ENCODE results near the gene CEP164. TPM values are rescaled to one million over a fixed set of nuclear protein-coding genes. Genes with fewer than 3 reads are reported as not detected.

Gene CEP164
- total RNA-seq: 10 to 100 TPM; 36.0 to 44.2 TPM

GRCh38 chr11:117327567-117328374 lies at the start of gene CEP164:
Gene CEP164 (plus strand): TSS chr11:117327854. CDS start chr11:117338587, 10,733 bp downstream.
- no peaks in the 10 kb centered on the region for H3K9me3 Mint-ChIP-seq
- ChIA-PET POLR2A (interaction anchor here (1.1 kb wide), 1 partner anchor 111 kb away, joined by 5 read pairs; no protein-coding TSS in a partner anchor), CTCF (interaction anchor here (0.9 to 1.6 kb wide), 6 partner anchors 13 to 194 kb away, joined by 3 to 5 read pairs (median 4); no protein-coding TSS in a partner anchor)
- H3K27me3 Mint-ChIP-seq: peaks cover 5% of the 10 kb centered on the region
- H3K4me1 Mint-ChIP-seq: peaks cover 14% of the 10 kb centered on the region
- peak within 1 kb of the TSS; percentile 53 for H3K4me3 Mint-ChIP-seq
- peak; percentile 97 for DNase-seq
- H3K36me3 Mint-ChIP-seq (ENCODE audit: low read depth): no peaks in the 10 kb centered on the region
- peak within 1 kb of the TSS; percentile 73 for H3K27ac Mint-ChIP-seq

DNA sequence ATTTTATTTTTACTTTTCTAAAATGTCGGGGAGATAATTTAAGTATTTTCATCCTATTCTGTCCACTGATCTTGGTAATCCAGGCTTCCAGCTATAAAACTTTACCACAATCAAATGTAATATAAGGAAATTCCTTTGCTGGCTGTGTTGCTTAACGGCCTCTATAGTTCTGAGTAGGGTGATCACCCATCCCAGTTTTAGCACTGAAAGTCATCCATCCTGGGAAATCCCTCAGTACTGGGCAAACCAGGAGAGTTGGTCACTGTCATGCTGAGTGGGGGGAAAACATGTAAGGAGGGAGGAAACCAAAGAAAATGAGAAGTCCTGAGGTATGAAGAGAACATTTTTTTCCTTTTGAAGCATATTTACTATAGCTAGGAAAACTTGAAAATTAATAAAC lies 49.3 kb upstream of the CEP164 start:
- no peak for DNase-seq
- H3K9me3 Mint-ChIP-seq: peaks cover 4% of the 10 kb centered on the region
- CTCF ChIA-PET: no interaction called here
- POLR2A ChIA-PET: no interaction called here
- H3K27me3 Mint-ChIP-seq: no peaks in the 10 kb centered on the region
- peaks cover 32% of the 10 kb centered on the region for H3K36me3 Mint-ChIP-seq (ENCODE audit: low read depth)
- H3K27ac Mint-ChIP-seq: no peak overlapping the region
- no peak overlapping the region for H3K4me3 Mint-ChIP-seq
- peaks cover 33% of the 10 kb centered on the region for H3K4me1 Mint-ChIP-seq

DNA sequence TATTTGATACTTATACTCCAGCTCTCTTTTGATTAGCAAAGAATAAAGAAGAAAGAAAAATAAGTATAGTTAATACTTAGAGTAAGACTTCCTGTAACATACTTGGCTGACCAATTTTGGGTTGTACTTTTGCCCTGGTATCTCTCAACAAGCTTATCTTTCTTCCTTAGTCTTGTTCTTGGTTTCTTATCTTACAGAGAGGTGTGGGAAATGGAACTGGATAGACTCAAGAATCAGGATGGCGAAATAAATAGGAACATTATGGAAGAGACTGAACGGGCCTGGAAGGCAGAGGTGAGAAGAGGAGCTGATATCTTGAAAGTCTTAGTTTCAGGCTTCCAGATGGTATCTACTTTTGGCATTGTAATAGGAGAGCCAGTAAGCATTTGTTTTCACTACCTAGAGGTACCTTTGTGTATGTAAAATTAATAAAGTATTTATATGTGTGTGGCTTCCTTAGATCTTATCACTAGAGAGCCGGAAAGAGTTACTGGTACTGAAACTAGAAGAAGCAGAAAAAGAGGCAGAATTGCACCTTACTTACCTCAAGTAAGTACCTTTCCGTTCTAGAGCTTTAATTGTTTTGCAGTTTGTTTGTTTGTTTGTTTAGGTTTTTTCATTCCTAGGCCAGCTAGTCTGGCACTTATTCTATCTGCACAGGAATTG lies 47.8 kb upstream of the CEP164 start:
- no peaks in the 10 kb centered on the region for H3K9me3 Mint-ChIP-seq
- no peaks in the 10 kb centered on the region for H3K27me3 Mint-ChIP-seq
- peak overlapping the region; percentile 89 for H3K27ac Mint-ChIP-seq
- H3K36me3 Mint-ChIP-seq (ENCODE audit: low read depth): peaks cover 27% of the 10 kb centered on the region
- ChIA-PET CTCF (no interaction called here), POLR2A (no interaction called here)
- no peak for DNase-seq
- peaks cover 32% of the 10 kb centered on the region for H3K4me1 Mint-ChIP-seq
- peak overlapping the region; percentile 50 for H3K4me3 Mint-ChIP-seq

DNA sequence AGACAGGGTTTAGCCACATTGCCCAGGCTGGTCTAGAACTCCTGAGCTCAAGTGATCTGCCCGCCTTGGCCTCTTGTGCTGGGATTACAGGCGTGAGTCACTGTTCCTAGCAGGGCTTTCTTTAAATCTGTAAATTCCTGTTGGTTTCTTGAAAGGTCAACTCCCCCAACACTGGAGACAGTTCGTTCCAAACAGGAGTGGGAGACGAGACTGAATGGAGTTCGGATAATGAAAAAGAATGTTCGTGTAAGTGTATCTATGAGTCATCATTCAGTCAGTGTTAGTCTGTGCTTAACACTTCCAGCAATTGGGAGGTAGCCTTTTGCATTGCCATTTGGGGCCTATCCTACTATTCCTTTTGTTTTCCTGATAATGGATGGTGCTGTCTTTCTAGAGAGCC lies 46.5 kb upstream of the CEP164 start:
- ChIA-PET POLR2A (no interaction called here), CTCF (no interaction called here)
- no peak overlapping the region for H3K27ac Mint-ChIP-seq
- H3K9me3 Mint-ChIP-seq: no peaks in the 10 kb centered on the region
- peaks cover 30% of the 10 kb centered on the region for H3K36me3 Mint-ChIP-seq (ENCODE audit: low read depth)
- no peak for DNase-seq
- no peaks in the 10 kb centered on the region for H3K27me3 Mint-ChIP-seq
- no peak overlapping the region for H3K4me3 Mint-ChIP-seq
- peaks cover 21% of the 10 kb centered on the region for H3K4me1 Mint-ChIP-seq

DNA sequence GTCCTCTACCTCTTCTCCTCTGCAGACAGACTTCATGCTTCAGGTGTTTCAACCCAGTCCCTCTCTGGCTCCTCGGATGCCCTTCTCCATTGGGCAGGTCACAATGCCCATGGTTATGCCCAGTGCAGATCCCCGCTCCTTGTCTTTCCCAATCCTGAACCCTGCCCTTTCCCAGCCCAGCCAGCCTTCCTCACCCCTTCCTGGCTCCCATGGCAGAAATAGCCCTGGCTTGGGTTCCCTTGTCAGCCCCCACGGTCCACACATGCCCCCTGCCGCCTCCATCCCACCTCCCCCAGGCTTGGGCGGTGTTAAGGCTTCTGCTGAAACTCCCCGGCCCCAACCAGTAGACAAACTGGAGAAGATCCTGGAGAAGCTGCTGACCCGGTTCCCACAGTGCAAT lies 45.8 kb upstream of the CEP164 start:
- Mint-ChIP-seq H3K4me1 (peaks cover 21% of the 10 kb centered on the region), H3K36me3 (ENCODE audit: low read depth) (peaks cover 34% of the 10 kb centered on the region), H3K9me3 (no peaks in the 10 kb centered on the region), H3K27ac (peak overlapping the region; percentile 19), H3K4me3 (no peak overlapping the region), H3K27me3 (no peaks in the 10 kb centered on the region)
- POLR2A ChIA-PET: no interaction called here
- CTCF ChIA-PET: no interaction called here
- no peak for DNase-seq

- Mint-ChIP-seq H3K27ac (no peak overlapping the region), H3K36me3 (ENCODE audit: low read depth) (peaks cover 34% of the 10 kb centered on the region), H3K4me1 (peaks cover 21% of the 10 kb centered on the region), H3K27me3 (no peaks in the 10 kb centered on the region), H3K4me3 (no peak overlapping the region), H3K9me3 (no peaks in the 10 kb centered on the region)
- CTCF ChIA-PET: interaction anchor here (0.6 to 0.7 kb wide), 3 partner anchors 12 to 680 kb away, joined by 3 read pairs; no protein-coding TSS in a partner anchor
- no peak for DNase-seq
- POLR2A ChIA-PET: no interaction called here
Measured at GRCh38 chr11:117282956-117283355, 44.7 kb upstream of the CEP164 start.

GRCh38 chr11:117284053-117284452 lies 43.6 kb upstream of the CEP164 start:
- no peak for DNase-seq
- H3K9me3 Mint-ChIP-seq: no peaks in the 10 kb centered on the region
- H3K27me3 Mint-ChIP-seq: no peaks in the 10 kb centered on the region
- no peak overlapping the region for H3K27ac Mint-ChIP-seq
- POLR2A ChIA-PET: no interaction called here
- CTCF ChIA-PET: no interaction called here
- no peak overlapping the region for H3K4me3 Mint-ChIP-seq
- peaks cover 17% of the 10 kb centered on the region for H3K4me1 Mint-ChIP-seq
- peaks cover 34% of the 10 kb centered on the region for H3K36me3 Mint-ChIP-seq (ENCODE audit: low read depth)

DNA sequence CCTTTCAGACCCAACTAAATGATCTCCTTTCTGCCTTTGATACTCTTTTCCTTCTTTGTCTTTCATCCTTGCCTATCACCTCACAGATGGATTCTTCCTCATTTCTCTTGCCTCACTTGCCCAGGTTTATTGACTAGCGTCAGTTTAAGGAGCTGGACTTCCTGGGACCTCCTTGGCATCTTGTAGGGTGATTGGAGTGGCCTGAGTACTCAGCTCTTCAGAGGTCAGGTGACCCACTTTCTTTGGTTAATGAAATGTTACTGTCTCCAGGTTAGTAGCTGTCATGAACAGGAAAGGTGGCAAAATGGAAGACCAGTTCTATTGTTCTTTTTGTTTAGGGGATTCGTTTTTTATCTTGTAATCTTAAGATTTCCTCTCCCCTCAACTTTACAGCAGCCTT lies 41.1 kb upstream of the CEP164 start:
- H3K36me3 Mint-ChIP-seq (ENCODE audit: low read depth): peaks cover 33% of the 10 kb centered on the region
- CTCF ChIA-PET: interaction anchor here (1.1 kb wide), 1 partner anchor 14 kb away, joined by 5 read pairs; no protein-coding TSS in a partner anchor

DNA sequence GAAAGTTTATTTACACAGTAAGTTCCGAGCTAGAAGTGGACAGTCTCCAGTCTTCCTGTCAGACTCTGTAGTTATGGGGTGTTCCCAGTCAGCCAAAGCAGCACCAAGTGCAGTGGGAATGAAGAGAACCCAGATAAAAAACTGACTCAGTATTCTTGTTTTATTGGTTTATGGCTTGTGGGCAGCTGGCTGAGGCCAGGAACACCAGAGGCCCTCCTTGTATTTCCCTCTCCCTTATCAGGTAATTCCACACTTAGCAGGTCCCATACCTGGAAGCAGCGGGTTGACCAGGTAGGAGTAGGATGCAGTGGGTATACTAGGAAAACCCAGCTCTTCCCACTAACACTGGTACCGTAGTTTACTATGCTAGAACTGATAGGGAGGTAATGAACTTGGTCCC lies 40.0 kb upstream of the CEP164 start:
- DNase-seq: no peak
- no peak overlapping the region for H3K4me3 Mint-ChIP-seq
- no peaks in the 10 kb centered on the region for H3K9me3 Mint-ChIP-seq
- no peaks in the 10 kb centered on the region for H3K4me1 Mint-ChIP-seq
- no peak overlapping the region for H3K27ac Mint-ChIP-seq
- CTCF ChIA-PET: interaction anchor here (0.6 kb wide), 1 partner anchor 1325 kb away, joined by 3 read pairs; no protein-coding TSS in a partner anchor
- H3K27me3 Mint-ChIP-seq: no peaks in the 10 kb centered on the region
- peaks cover 23% of the 10 kb centered on the region for H3K36me3 Mint-ChIP-seq (ENCODE audit: low read depth)
- POLR2A ChIA-PET: no interaction called here

More for the DNA sequence above, 41.1 kb upstream of the CEP164 start:
- H3K9me3 Mint-ChIP-seq: no peaks in the 10 kb centered on the region
- no peaks in the 10 kb centered on the region for H3K27me3 Mint-ChIP-seq
- H3K27ac Mint-ChIP-seq: no peak overlapping the region
- peaks cover 2% of the 10 kb centered on the region for H3K4me1 Mint-ChIP-seq
- POLR2A ChIA-PET: no interaction called here
- no peak for DNase-seq
- no peak overlapping the region for H3K4me3 Mint-ChIP-seq

- no peak for DNase-seq
- Mint-ChIP-seq H3K27ac (no peak overlapping the region), H3K9me3 (no peaks in the 10 kb centered on the region), H3K27me3 (no peaks in the 10 kb centered on the region), H3K4me3 (no peak overlapping the region), H3K4me1 (no peaks in the 10 kb centered on the region), H3K36me3 (ENCODE audit: low read depth) (peaks cover 21% of the 10 kb centered on the region)
- ChIA-PET POLR2A (no interaction called here), CTCF (no interaction called here)
Measured at GRCh38 chr11:117289795-117290194, 37.9 kb upstream of the CEP164 start.

DNA sequence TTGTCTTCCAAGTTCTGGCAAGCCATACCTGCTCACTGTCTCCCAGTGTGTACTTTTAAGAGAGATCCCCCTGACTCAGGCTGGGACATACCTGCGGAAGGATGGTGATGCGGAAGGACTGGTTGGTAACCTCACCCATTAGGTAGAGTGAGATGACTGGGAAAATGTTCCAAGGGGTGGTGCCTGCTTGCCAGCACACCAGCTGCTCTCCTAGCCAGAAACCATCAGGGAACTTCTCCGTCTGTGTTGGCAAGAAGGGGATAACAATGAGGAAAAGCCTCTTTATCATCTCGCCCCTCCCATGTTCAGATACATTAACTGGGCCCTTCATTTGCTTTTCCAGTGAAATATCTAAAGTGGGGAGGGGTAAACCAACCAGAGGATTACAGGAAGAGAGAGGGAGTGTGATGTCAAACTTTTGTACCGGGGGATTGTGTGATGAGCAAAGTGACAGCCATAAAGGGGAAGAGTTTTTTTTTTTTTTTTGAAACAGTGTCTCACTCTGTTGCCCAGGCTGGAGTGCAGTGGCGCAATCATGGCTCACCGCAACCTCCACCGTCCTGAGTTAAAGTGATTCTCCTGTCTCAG lies 36.8 kb upstream of the CEP164 start, which contains the start of gene BACE1-AS:
Gene BACE1-AS, plus strand, starts transcription at position 538 of the 588 bp plus-strand sequence.
- H3K27ac Mint-ChIP-seq: no peak within 1 kb of the TSS
- DNase-seq: no peak
- ChIA-PET CTCF (no interaction called here), POLR2A (no interaction called here)
- no peaks in the 10 kb centered on the region for H3K4me1 Mint-ChIP-seq
- H3K9me3 Mint-ChIP-seq: no peaks in the 10 kb centered on the region
- H3K36me3 Mint-ChIP-seq (ENCODE audit: low read depth): peaks cover 12% of the 10 kb centered on the region
- no peaks in the 10 kb centered on the region for H3K27me3 Mint-ChIP-seq
- no peak within 1 kb of the TSS for H3K4me3 Mint-ChIP-seq

GRCh38 chr11:117292616-117293015 lies 35.0 kb upstream of the CEP164 start:
- DNase-seq: no peak
- H3K4me3 Mint-ChIP-seq: no peak overlapping the region

More at GRCh38 chr11:117292616-117293015, 35.0 kb upstream of the CEP164 start:
- H3K9me3 Mint-ChIP-seq: no peaks in the 10 kb centered on the region
- no peaks in the 10 kb centered on the region for H3K27me3 Mint-ChIP-seq
- CTCF ChIA-PET: interaction anchor here (0.7 kb wide), 1 partner anchor 18 kb away, joined by 3 read pairs; no protein-coding TSS in a partner anchor
- H3K27ac Mint-ChIP-seq: no peak overlapping the region
- no peaks in the 10 kb centered on the region for H3K4me1 Mint-ChIP-seq
- H3K36me3 Mint-ChIP-seq (ENCODE audit: low read depth): peaks cover 7% of the 10 kb centered on the region
- POLR2A ChIA-PET: no interaction called here

All from activated CD4-positive, alpha-beta T cell treated with anti-CD3 and anti-CD28 coated beads, Interleukin-2, amount 10 ng/mL, durations not matched to agents 7 days and 5 days (primary cell).